Spleen (tissue), 11 donors: ENCODE results near the gene ELOVL1. TPM values are rescaled to one million over a fixed set of nuclear protein-coding genes. Genes with fewer than 3 reads are reported as not detected.
A peak's percentile ranks its signal among the peaks of the same experiment; 100 is the strongest.

ENCODE experiments used
- DNase-seq: peaks from one replicate; pipeline ENCODE4 v3.0.0-alpha.2; 2020
- H3K27ac ChIP-seq, 8 donors: fragments of 200-600 bp; sonication (generic) in 7 of 8; 1 replicate in 4 of 8; 2 replicates in 4 of 8; pipeline versions ENCODE4 v1.5.0 to v1.8.0; 2016 to 2021; ENCODE audit warnings: inconsistent platforms in 4 of 8, mild to moderate bottlenecking in 4 of 8, moderate library complexity in 1 of 8
- H3K27me3 ChIP-seq, 7 donors: fragments of 200-600 bp; sonication (generic) in 6 of 7; replicated peaks in 1 of 7; 1 replicate in 4 of 7; 2 replicates in 3 of 7; pipeline versions ENCODE4 v1.5.0 to v1.8.0; 2016 to 2021; ENCODE audit warnings: inconsistent platforms in 3 of 7, mild to moderate bottlenecking in 1 of 7
- H3K36me3 ChIP-seq, 6 donors: fragments of 200-600 bp; sonication (generic) in 5 of 6; 1 replicate in 4 of 6; 2 replicates in 2 of 6; pipeline versions ENCODE4 v1.5.0 to v1.8.0; 2016 to 2021; ENCODE audit warnings: inconsistent platforms in 2 of 6
- H3K4me1 ChIP-seq, 6 donors: fragments of 200-600 bp; sonication (generic) in 5 of 6; 1 replicate in 3 of 6; 2 replicates in 3 of 6; pipeline versions ENCODE4 v1.5.0 to v1.8.0; 2016 to 2021; ENCODE audit warnings: inconsistent platforms in 3 of 6
- H3K4me3 ChIP-seq, 8 donors: fragments of 200-600 bp; sonication (generic) in 7 of 8; 1 replicate in 4 of 8; 2 replicates in 4 of 8; pipeline versions ENCODE4 v1.5.0 to v1.8.0; 2016 to 2021; ENCODE audit warnings: inconsistent platforms in 4 of 8, mild to moderate bottlenecking in 4 of 8, moderate library complexity in 2 of 8
- H3K9me3 ChIP-seq, 8 donors: fragments of 200-600 bp; sonication (generic) in 7 of 8; 1 replicate in 4 of 8; 2 replicates in 4 of 8; pipeline versions ENCODE4 v1.5.0 to v1.8.0; 2016 to 2021; ENCODE audit warnings: inconsistent platforms in 4 of 8
- CTCF ChIP-seq, 11 experiments: fragments of 200-600 bp in 7 of 11; fragments of 450-650 bp in 4 of 11; sonication (generic) in 4 of 11; IDR thresholded peaks in 8 of 11; conservative IDR thresholded peaks in 3 of 11; 1 replicate in 7 of 11; 2 replicates in 4 of 11; pipeline versions ENCODE4 v1.4.0 to v1.8.0; 2016 to 2021; ENCODE audit warnings: antibody characterized with exemption in 11 of 11, inconsistent platforms in 4 of 11, mild to moderate bottlenecking in 1 of 11
- POLR2A ChIP-seq, 3 donors: fragments of 450-650 bp; IDR thresholded peaks; one replicate each; pipeline ENCODE4 v1.5.1; 2017; ENCODE audit warnings: antibody characterized with exemption in 3 of 3, mild to moderate bottlenecking in 1 of 3
- POLR2AphosphoS5 ChIP-seq, 3 donors: sonication (generic); formaldehyde crosslinking; IDR thresholded peaks; one replicate each; pipeline ENCODE4 v1.5.1; 2017; ENCODE audit warnings: antibody characterized with exemption in 3 of 3
- WGBS, 5 donors: extraction: QIAGEN DNeasy Blood & Tissue Kit in 3 of 5; methylation state at CpG; one replicate each; pipeline versions ENCODE4 v1.1.5 to v1.1.7; 2013 to 2018; 5-methylcytosine and 5-hydroxymethylcytosine counted together
- intact Hi-C: fragments of 100-400 bp; cut with DNase I; formaldehyde crosslinking; loops from one replicate; pipeline ENCODE4 v1.15.0; 2023; ENCODE audit warnings: low total_unique reads
- polyA plus RNA-seq, 3 donors: library from polyadenylated mRNA; stranded (reverse); fragments of 200-250 nt; gene quantifications; one replicate each; pipeline ENCODE4 v1.2.1, GENCODE V29; 2013
- total RNA-seq, 7 donors: library from RNA; depleted of rRNA in 3 of 7; stranded (reverse); fragments of >200 nt in 3 of 7; fragmentation: NEBNext Ultra II Directional in 4 of 7; extraction: Animal tissue kit (Norgen Biotek cat#: 25700) in 4 of 7; gene quantifications; one replicate each; pipeline versions ENCODE4 v1.1.0 to v1.2.1, GENCODE V29; 2016 to 2021
- donor health status: healthy with polysubstance abuse.
- donor health status: DM: no; HTN: no; CAD: no; lungs with moderate emphysema.
- donor health status: DM: no; HTN: no; CAD: no.
- donor health status: Bipolar disorder and iron deficiency.
- donor health status: healthy.
- donor health status: DM: no; HTN: no; CAD: no.
- donor health status: DM: yes; HTN: yes; CAD: no.

Gene ELOVL1
- total and polyA plus RNA-seq, 10 donors = 38.7 to 78.7 (median 53.3) TPM

- H3K36me3 ChIP-seq = peaks cover 6 to 34% (median 31%) of the 10 kb centered on the region in 6 donors
- H3K9me3 ChIP-seq = no peaks in the 10 kb centered on the region
- intact Hi-C loops = no loop called here
- peak in 1 of 11 experiments; percentile 12 for TF ChIP-seq CTCF (IDR thresholded peaks at IDR 0.05 in 8 of 11, conservative IDR thresholded peaks at IDR 0.05 in 3 of 11)
- TF ChIP-seq POLR2AphosphoS5 (IDR thresholded peaks at IDR 0.05) = peak in 1 of 3 donors; percentile 55
- peak in 1 of 3 donors; percentile 43 for TF ChIP-seq POLR2A (IDR thresholded peaks at IDR 0.05)
- peak; percentile 90 for DNase-seq
- H3K27ac ChIP-seq = peak overlapping the region; percentile 92 to 99 (median 98)
- 1 to 3% (median 2%) methylated on average over 37 to 48 of the region's 48 CpGs for WGBS, 5 donors
- H3K4me3 ChIP-seq = peak overlapping the region; percentile 69 to 96 (median 80)
- H3K4me1 ChIP-seq = peaks cover 16 to 85% (median 39%) of the 10 kb centered on the region in 6 donors
- H3K27me3 ChIP-seq = no peaks in the 10 kb centered on the region
These were observed 546 bp downstream of the ELOVL1 start for GRCh38 chr1:43367026-43367903.

GRCh38 chr1:43366601-43367025, 1.2 kb downstream of the ELOVL1 start:
- TF ChIP-seq POLR2A (IDR thresholded peaks at IDR 0.05) (no peak), CTCF (IDR thresholded peaks at IDR 0.05 in 8 of 11, conservative IDR thresholded peaks at IDR 0.05 in 3 of 11) (no peak), POLR2AphosphoS5 (IDR thresholded peaks at IDR 0.05) (no peak)
- WGBS, 5 donors = 14 to 33% (median 25%) methylated on average over 4 to 5 of the region's 5 CpGs
- peak overlapping the region; percentile 92 to 99 (median 98) for H3K27ac ChIP-seq
- peaks cover 6 to 41% (median 35%) of the 10 kb centered on the region in 6 donors for H3K36me3 ChIP-seq
- H3K9me3 ChIP-seq = no peaks in the 10 kb centered on the region
- H3K4me1 ChIP-seq = peaks cover 16 to 85% (median 39%) of the 10 kb centered on the region in 6 donors
- intact Hi-C loops = no loop called here
- H3K4me3 ChIP-seq = peak overlapping the region; percentile 69 to 96 (median 80)
- DNase-seq = no peak
- H3K27me3 ChIP-seq = no peaks in the 10 kb centered on the region

- peak; percentile 82 for DNase-seq
- no peak for TF ChIP-seq POLR2A (IDR thresholded peaks at IDR 0.05)
- TF ChIP-seq POLR2AphosphoS5 (IDR thresholded peaks at IDR 0.05) = no peak
- no peak for TF ChIP-seq CTCF (IDR thresholded peaks at IDR 0.05 in 8 of 11, conservative IDR thresholded peaks at IDR 0.05 in 3 of 11)
- Histone ChIP-seq H3K27ac (peak overlapping the region in 6 of 8 donors; percentile 38 to 99 (median 98)), H3K27me3 (no peaks in the 10 kb centered on the region), H3K4me1 (peaks cover 16 to 84% (median 39%) of the 10 kb centered on the region in 6 donors), H3K4me3 (peak overlapping the region in 5 of 8 donors; percentile 71 to 96 (median 81)), H3K9me3 (no peaks in the 10 kb centered on the region), H3K36me3 (peaks cover 6 to 45% (median 39%) of the 10 kb centered on the region in 6 donors)
- intact Hi-C loops = no loop called here
- WGBS, 5 donors = 68 to 82% (median 76%) methylated on average over 8 to 11 of the region's 11 CpGs
These were observed 1.6 kb downstream of the ELOVL1 start for GRCh38 chr1:43366179-43366578.

GRCh38 chr1:43365678-43366077, 2.1 kb downstream of the ELOVL1 start:
- Histone ChIP-seq H3K4me1 (peaks cover 16 to 84% (median 39%) of the 10 kb centered on the region in 6 donors), H3K36me3 (peaks cover 6 to 50% (median 40%) of the 10 kb centered on the region in 6 donors), H3K9me3 (no peaks in the 10 kb centered on the region), H3K4me3 (peak overlapping the region in 1 of 8 donors; percentile 95), H3K27me3 (no peaks in the 10 kb centered on the region), H3K27ac (peak overlapping the region in 5 of 8 donors; percentile 38 to 99 (median 98))
- DNase-seq = no peak
- TF ChIP-seq POLR2AphosphoS5 (IDR thresholded peaks at IDR 0.05) = no peak
- TF ChIP-seq CTCF (IDR thresholded peaks at IDR 0.05 in 8 of 11, conservative IDR thresholded peaks at IDR 0.05 in 3 of 11) = no peak
- TF ChIP-seq POLR2A (IDR thresholded peaks at IDR 0.05) = no peak
- intact Hi-C loops = no loop called here
- WGBS, 5 donors = 74 to 89% (median 79%) methylated on average over 2 of the region's 2 CpGs
